Measurements from ENCODE around the gene OSCAR. TPM values are rescaled to one million over a fixed set of nuclear protein-coding genes. Genes with fewer than 3 reads are reported as not detected.

The OSCAR gene
- total RNA-seq, 2 experiments from 2014 or later: 0.68 to 0.76 TPM

GRCh38 chr19:54107876-54108490 is 7.4 kb upstream of the OSCAR start:
- CTCF ChIA-PET: no interaction called here
- intact Hi-C loops (cut with micrococcal nuclease): no loop called here
- H3K9me3 Mint-ChIP-seq: no peaks in the 10 kb centered on the region

GRCh38 chr19:54106716-54107115 is 6.1 kb upstream of the OSCAR start:
- DNase-seq (no peak), ATAC-seq (no peak)
- Mint-ChIP-seq H3K36me3 (ENCODE audit: low read depth) (peaks cover 37% of the 10 kb centered on the region), H3K27me3 (no peaks in the 10 kb centered on the region), H3K27ac (no peak overlapping the region), H3K4me3 (no peak overlapping the region), H3K9me3 (no peaks in the 10 kb centered on the region), H3K4me1 (ENCODE audit: low read depth) (peaks cover 21% of the 10 kb centered on the region)
- POLR2A ChIA-PET: interaction anchor here (1.0 kb wide), 1 partner anchor 9 kb away, joined by 3 read pairs; the partner anchor contains the start of genes PRPF31 and TFPT
- TF ChIP-seq, protein P1, sequence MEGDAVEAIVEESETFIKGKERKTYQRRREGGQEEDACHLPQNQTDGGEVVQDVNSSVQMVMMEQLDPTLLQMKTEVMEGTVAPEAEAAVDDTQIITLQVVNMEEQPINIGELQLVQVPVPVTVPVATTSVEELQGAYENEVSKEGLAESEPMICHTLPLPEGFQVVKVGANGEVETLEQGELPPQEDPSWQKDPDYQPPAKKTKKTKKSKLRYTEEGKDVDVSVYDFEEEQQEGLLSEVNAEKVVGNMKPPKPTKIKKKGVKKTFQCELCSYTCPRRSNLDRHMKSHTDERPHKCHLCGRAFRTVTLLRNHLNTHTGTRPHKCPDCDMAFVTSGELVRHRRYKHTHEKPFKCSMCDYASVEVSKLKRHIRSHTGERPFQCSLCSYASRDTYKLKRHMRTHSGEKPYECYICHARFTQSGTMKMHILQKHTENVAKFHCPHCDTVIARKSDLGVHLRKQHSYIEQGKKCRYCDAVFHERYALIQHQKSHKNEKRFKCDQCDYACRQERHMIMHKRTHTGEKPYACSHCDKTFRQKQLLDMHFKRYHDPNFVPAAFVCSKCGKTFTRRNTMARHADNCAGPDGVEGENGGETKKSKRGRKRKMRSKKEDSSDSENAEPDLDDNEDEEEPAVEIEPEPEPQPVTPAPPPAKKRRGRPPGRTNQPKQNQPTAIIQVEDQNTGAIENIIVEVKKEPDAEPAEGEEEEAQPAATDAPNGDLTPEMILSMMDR (IDR thresholded peaks at IDR 0.05): no peak
- intact Hi-C loops (cut with micrococcal nuclease): no loop called here
- CTCF ChIA-PET: no interaction called here

More at GRCh38 chr19:54107876-54108490, 7.4 kb upstream of the OSCAR start:
- H3K4me1 Mint-ChIP-seq (ENCODE audit: low read depth): peaks cover 17% of the 10 kb centered on the region
- no peak overlapping the region for H3K27ac Mint-ChIP-seq
- TF ChIP-seq, protein P1 (IDR thresholded peaks at IDR 0.05): no peak
- DNase-seq (no peak), ATAC-seq (no peak)
- no peak overlapping the region for H3K4me3 Mint-ChIP-seq
- peaks cover 35% of the 10 kb centered on the region for H3K36me3 Mint-ChIP-seq (ENCODE audit: low read depth)
- no peaks in the 10 kb centered on the region for H3K27me3 Mint-ChIP-seq
- POLR2A ChIA-PET: no interaction called here

DNA sequence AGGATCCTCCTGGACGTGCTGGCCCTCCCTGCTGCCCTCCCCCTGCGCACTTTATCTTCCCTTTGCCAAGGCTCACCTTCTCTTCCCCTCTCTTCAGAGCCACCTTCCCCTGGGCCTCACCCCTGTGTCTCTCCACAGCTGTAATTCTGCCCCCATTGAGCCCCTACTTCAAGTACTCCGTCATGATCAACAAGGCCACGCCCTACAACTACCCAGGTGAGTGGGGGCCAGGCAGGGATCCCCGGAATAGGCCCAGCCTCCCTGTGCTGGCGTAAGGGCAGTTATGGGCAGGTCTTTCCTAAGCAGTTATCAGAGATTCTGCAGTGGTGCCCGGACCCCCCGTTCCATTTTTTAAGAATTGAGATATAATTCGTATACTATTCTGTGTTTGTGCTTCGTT is 5.2 kb upstream of the OSCAR start:
- ChIA-PET POLR2A (interaction anchor here (4.6 kb wide), 1 partner anchor 9 kb away, joined by 42 read pairs; the partner anchor contains the start of genes PRPF31 and TFPT), CTCF (no interaction called here)
- no peak overlapping the region for H3K27ac Mint-ChIP-seq
- H3K36me3 Mint-ChIP-seq (ENCODE audit: low read depth): peaks cover 34% of the 10 kb centered on the region
- DNase-seq (no peak), ATAC-seq (no peak)
- H3K9me3 Mint-ChIP-seq: no peaks in the 10 kb centered on the region
- TF ChIP-seq, protein P1 (IDR thresholded peaks at IDR 0.05): no peak
- intact Hi-C loops (cut with micrococcal nuclease): no loop called here
- H3K4me1 Mint-ChIP-seq (ENCODE audit: low read depth): peaks cover 21% of the 10 kb centered on the region
- H3K27me3 Mint-ChIP-seq: no peaks in the 10 kb centered on the region
- H3K4me3 Mint-ChIP-seq: no peak overlapping the region

DNA sequence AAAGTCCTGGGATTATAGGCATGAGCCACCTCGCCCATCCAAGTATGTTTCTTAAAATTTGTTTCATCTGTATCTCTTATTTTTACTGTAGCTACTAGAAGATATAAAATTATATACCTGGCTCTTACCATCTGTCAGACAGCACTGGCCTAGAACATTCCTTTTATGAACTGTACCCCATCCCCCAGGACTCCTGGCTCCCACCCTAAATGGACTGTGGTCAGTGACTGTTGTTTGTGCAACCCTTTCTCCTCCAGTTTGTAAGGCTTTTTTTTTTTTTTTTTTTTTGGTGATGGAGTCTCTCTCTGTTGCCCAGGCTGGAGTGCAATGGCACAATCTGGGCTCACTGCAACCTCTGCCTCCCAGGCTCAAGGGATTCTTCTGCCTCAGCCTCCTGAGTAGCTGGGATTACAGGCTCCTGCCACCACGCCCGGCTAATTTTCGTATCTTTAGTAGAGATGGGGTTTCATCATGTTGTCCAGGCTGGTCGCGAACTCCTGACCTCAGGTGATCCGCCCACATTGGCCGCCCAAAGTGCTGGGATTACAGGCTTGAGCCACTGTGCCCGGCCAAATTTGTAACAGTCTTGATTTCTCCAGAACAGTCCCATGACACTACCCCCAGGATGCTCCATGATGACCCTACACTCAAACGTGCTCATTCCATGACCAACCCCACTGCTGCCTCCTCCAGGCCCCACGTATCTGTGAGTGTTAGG is 4.6 kb upstream of the OSCAR start:
- Mint-ChIP-seq H3K27me3 (no peaks in the 10 kb centered on the region), H3K4me3 (no peak overlapping the region), H3K27ac (peak overlapping the region; percentile 32), H3K4me1 (ENCODE audit: low read depth) (peaks cover 21% of the 10 kb centered on the region), H3K36me3 (ENCODE audit: low read depth) (peaks cover 29% of the 10 kb centered on the region), H3K9me3 (no peaks in the 10 kb centered on the region)
- no peak for ATAC-seq
- POLR2A ChIA-PET: interaction anchor here (4.6 kb wide), 1 partner anchor 10 kb away, joined by 42 read pairs; the partner anchor contains the start of genes PRPF31 and TFPT
- intact Hi-C loops (cut with micrococcal nuclease): no loop called here
- no peak for DNase-seq
- TF ChIP-seq, protein P1 (IDR thresholded peaks at IDR 0.05): no peak
- CTCF ChIA-PET: no interaction called here

Measured in activated CD8-positive, alpha-beta T cell treated with anti-CD3 and anti-CD28 coated beads for 36 hours (primary cell).